ENCODE results near the gene ADAMTS19.

ADAMTS19 gene

DNA sequence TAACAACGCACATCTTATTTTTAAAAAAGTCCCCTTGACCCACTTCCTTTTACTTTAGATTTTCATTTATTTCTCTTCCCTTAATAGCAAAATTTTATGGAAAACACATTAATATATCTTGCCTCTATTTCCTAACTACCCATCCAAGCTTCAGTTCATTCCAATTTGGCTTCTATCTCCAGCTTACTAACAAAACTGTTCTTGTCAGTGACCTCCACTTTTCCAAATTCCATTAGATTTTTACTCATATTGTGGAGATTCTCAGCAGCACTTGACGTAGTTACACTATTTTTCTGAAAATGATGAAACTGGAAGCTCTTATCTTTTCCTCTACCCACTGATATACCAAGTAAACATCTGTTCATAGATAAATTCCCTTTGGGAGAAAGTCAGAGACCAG is 46.5 kb upstream of the ADAMTS19 start:
- no peak for ATAC-seq
- TF ChIP-seq TCF4 (CRISPR knock-in tag; IDR thresholded peaks at IDR 0.05; ENCODE audit: borderline replicate concordance) (no peak), PPARA (CRISPR knock-in tag; IDR thresholded peaks at IDR 0.05; ENCODE audit: borderline replicate concordance) (no peak), ZNF70 (CRISPR knock-in tag; IDR thresholded peaks at IDR 0.05) (no peak), ZNF565 (CRISPR knock-in tag; conservative IDR thresholded peaks at IDR 0.05; ENCODE audit: low read depth) (no peak), ARNTL (CRISPR knock-in tag; IDR thresholded peaks at IDR 0.05; ENCODE audit: borderline replicate concordance, low read depth) (no peak), ZFP30 (CRISPR knock-in tag; IDR thresholded peaks at IDR 0.05) (no peak)
- TF ChIP-seq, protein P1, sequence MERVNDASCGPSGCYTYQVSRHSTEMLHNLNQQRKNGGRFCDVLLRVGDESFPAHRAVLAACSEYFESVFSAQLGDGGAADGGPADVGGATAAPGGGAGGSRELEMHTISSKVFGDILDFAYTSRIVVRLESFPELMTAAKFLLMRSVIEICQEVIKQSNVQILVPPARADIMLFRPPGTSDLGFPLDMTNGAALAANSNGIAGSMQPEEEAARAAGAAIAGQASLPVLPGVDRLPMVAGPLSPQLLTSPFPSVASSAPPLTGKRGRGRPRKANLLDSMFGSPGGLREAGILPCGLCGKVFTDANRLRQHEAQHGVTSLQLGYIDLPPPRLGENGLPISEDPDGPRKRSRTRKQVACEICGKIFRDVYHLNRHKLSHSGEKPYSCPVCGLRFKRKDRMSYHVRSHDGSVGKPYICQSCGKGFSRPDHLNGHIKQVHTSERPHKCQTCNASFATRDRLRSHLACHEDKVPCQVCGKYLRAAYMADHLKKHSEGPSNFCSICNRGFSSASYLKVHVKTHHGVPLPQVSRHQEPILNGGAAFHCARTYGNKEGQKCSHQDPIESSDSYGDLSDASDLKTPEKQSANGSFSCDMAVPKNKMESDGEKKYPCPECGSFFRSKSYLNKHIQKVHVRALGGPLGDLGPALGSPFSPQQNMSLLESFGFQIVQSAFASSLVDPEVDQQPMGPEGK (CRISPR knock-in tag; IDR thresholded peaks at IDR 0.05; ENCODE audit: borderline replicate concordance), result no peak
- TF ChIP-seq, protein P2, sequence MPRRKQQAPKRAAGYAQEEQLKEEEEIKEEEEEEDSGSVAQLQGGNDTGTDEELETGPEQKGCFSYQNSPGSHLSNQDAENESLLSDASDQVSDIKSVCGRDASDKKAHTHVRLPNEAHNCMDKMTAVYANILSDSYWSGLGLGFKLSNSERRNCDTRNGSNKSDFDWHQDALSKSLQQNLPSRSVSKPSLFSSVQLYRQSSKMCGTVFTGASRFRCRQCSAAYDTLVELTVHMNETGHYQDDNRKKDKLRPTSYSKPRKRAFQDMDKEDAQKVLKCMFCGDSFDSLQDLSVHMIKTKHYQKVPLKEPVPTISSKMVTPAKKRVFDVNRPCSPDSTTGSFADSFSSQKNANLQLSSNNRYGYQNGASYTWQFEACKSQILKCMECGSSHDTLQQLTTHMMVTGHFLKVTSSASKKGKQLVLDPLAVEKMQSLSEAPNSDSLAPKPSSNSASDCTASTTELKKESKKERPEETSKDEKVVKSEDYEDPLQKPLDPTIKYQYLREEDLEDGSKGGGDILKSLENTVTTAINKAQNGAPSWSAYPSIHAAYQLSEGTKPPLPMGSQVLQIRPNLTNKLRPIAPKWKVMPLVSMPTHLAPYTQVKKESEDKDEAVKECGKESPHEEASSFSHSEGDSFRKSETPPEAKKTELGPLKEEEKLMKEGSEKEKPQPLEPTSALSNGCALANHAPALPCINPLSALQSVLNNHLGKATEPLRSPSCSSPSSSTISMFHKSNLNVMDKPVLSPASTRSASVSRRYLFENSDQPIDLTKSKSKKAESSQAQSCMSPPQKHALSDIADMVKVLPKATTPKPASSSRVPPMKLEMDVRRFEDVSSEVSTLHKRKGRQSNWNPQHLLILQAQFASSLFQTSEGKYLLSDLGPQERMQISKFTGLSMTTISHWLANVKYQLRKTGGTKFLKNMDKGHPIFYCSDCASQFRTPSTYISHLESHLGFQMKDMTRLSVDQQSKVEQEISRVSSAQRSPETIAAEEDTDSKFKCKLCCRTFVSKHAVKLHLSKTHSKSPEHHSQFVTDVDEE (CRISPR knock-in tag; IDR thresholded peaks at IDR 0.05), result no peak

DNA sequence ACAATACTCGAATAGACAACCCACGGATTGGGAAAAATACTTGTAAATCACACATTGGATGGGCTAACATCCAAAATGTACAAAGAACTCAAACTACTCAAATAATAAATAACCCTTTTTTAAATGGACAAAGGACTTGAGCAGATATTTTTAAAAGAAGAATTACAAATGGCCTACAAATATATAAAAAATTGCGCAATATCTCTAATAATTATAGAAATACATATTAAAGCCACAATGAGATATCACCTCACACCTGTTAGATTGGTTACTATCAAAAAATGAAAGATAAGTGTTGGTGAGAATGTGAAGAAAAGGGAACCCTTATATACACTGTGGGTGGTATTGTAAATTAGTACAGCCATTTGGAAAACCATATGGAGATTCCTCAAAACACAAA is 40.8 kb upstream of the ADAMTS19 start:
- ATAC-seq, result no peak
- no peak for TF ChIP-seq PPARA (CRISPR knock-in tag; IDR thresholded peaks at IDR 0.05; ENCODE audit: borderline replicate concordance)
- TF ChIP-seq, protein P3, sequence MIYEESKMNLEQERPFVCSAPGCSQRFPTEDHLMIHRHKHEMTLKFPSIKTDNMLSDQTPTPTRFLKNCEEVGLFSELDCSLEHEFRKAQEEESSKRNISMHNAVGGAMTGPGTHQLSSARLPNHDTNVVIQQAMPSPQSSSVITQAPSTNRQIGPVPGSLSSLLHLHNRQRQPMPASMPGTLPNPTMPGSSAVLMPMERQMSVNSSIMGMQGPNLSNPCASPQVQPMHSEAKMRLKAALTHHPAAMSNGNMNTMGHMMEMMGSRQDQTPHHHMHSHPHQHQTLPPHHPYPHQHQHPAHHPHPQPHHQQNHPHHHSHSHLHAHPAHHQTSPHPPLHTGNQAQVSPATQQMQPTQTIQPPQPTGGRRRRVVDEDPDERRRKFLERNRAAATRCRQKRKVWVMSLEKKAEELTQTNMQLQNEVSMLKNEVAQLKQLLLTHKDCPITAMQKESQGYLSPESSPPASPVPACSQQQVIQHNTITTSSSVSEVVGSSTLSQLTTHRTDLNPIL (CRISPR knock-in tag; IDR thresholded peaks at IDR 0.05; ENCODE audit: low read depth), result no peak
- TF ChIP-seq, protein P4, sequence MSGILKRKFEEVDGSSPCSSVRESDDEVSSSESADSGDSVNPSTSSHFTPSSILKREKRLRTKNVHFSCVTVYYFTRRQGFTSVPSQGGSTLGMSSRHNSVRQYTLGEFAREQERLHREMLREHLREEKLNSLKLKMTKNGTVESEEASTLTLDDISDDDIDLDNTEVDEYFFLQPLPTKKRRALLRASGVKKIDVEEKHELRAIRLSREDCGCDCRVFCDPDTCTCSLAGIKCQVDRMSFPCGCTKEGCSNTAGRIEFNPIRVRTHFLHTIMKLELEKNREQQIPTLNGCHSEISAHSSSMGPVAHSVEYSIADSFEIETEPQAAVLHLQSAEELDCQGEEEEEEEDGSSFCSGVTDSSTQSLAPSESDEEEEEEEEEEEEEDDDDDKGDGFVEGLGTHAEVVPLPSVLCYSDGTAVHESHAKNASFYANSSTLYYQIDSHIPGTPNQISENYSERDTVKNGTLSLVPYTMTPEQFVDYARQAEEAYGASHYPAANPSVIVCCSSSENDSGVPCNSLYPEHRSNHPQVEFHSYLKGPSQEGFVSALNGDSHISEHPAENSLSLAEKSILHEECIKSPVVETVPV (CRISPR knock-in tag; IDR thresholded peaks at IDR 0.05), result no peak
- TF ChIP-seq ZFP3 (CRISPR knock-in tag; IDR thresholded peaks at IDR 0.05), result no peak
- no peak for TF ChIP-seq ISL1 (CRISPR knock-in tag; IDR thresholded peaks at IDR 0.05)
- TF ChIP-seq CSDC2 (CRISPR knock-in tag; IDR thresholded peaks at IDR 0.05), result no peak
- TF ChIP-seq GLIS3 (CRISPR knock-in tag; IDR thresholded peaks at IDR 0.05), result no peak
- TF ChIP-seq RARB (CRISPR knock-in tag; IDR thresholded peaks at IDR 0.05), result no peak
- no peak for TF ChIP-seq ZNF70 (CRISPR knock-in tag; IDR thresholded peaks at IDR 0.05)
- TF ChIP-seq, protein P2 (CRISPR knock-in tag; IDR thresholded peaks at IDR 0.05), result no peak

DNA sequence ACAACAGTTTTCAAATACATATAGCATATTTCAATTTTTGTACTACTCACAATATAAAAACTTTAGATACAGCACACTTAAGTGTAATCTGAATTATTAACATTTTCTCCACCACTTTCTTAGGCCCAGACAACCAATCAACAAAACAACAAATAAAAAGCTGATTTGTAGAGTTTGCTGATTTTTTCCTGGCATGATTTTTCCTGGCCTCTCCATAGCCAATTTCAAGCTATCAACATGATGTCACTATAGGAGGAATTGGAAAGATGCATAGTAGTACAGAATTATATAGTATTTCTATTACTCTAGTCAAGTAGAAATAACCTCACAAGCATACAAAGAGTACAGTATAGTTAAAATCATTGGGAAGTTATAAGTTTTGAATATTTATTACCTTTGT is 35.1 kb upstream of the ADAMTS19 start:
- ATAC-seq, result no peak
- TF ChIP-seq ISL1 (CRISPR knock-in tag; IDR thresholded peaks at IDR 0.05) (no peak), ZC3H10 (CRISPR knock-in tag; IDR thresholded peaks at IDR 0.05) (no peak), GLIS3 (CRISPR knock-in tag; IDR thresholded peaks at IDR 0.05) (no peak), TOX (CRISPR knock-in tag; IDR thresholded peaks at IDR 0.05; ENCODE audit: borderline replicate concordance) (no peak), ZNF8 (CRISPR knock-in tag; IDR thresholded peaks at IDR 0.05) (no peak), BACH2 (CRISPR knock-in tag; IDR thresholded peaks at IDR 0.05; ENCODE audit: borderline replicate concordance) (no peak), ESRRG (CRISPR knock-in tag; IDR thresholded peaks at IDR 0.05) (no peak), ZFP30 (CRISPR knock-in tag; IDR thresholded peaks at IDR 0.05) (no peak)
- TF ChIP-seq, protein P2 (CRISPR knock-in tag; IDR thresholded peaks at IDR 0.05), result no peak
- TF ChIP-seq, protein P1 (CRISPR knock-in tag; IDR thresholded peaks at IDR 0.05; ENCODE audit: borderline replicate concordance), result no peak

Measured in SK-N-SH treated with all-trans-retinoic acid at 6 μM for 48 hours (cell line).